A549 treated with DMSO at 1 μM for 4 hours (cell line): ENCODE data around the gene EEF1AKMT2. TPM values are rescaled to one million over a fixed set of nuclear protein-coding genes. Genes with fewer than 3 reads are reported as not detected.

ENCODE experiments used
- total RNA-seq: library from RNA; stranded (reverse); fragments of 200-300 nt; extraction: Qiagen RNA extraction; gene quantifications from 5 replicates; pipeline ENCODE4 v1.2.3, GENCODE V29; 2022; ENCODE audit warnings: low read depth

The EEF1AKMT2 gene
- total RNA-seq, result 16.2 to 19.5 TPM (median 18.3 TPM) in 5 replicates

GRCh38 chr10:124791547-124792348, at the start of gene EEF1AKMT2:
TSS of gene EEF1AKMT2 (minus strand) at chr10:124791887. CDS start at chr10:124791833, 54 bp downstream.

DNA sequence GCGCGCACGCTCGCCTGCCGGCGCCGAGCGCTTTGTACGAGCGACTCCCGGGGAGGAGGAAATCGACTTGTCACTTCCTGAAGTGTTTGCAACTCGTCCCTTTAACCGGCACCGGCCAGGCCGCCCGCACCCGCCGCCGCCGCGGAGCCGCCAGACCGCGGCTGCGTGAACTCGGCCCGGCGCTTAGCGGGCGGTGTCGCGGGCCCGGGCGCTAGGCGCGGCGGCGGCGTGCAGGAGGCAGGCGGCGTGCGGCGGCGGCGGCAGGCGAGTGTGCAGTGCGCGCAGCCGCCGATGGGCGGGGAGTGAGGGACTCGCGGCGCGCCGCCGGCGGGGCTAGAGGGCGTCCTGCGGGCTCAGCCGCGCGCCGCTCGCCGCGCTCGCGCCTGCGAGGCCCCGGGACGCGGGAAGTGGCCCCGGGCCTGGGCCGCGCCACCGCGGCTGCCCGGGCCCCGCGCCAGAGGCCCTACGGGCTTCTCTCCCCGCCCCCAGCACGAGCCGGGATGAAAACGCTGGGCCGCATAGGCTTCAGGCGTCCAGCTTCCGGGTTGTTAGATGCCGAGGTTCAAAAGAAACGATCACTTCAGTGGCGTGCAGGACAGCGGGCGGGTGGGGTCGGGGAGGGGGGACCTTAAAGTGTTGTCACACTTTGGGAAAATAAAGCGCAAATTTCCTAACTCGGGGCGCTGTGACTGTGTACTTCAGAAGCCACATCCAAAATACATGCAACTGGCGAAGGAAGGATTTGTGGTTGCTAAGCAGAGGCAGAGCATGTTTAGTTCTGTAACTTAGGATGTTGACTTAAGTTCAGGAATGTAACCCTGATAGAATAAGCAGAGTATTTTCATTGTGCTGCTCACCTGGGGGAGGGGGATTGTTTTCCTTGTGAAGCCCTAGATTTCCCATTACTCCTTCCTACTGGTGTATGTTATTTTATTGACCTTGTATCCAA, 47.3 kb downstream of the EEF1AKMT2 start, which contains the start of gene FAM53B:
TSS of gene FAM53B (minus strand) at position 277 of the 949 bp plus-strand sequence. CDS start 37,665 bp downstream, outside the sequence.

Other genes with a start within 250 kb of the EEF1AKMT2 start
- gene FAM53B, start 47.5 kb downstream of the EEF1AKMT2 start, total RNA-seq, result 11.1 to 14.6 TPM (median 13.1 TPM) in 5 replicates
- 14.1 to 17.4 TPM (median 15.7 TPM) in 5 replicates for gene ABRAXAS2, start 9.9 kb upstream of the EEF1AKMT2 start, total RNA-seq
- gene ZRANB1, start 150.2 kb upstream of the EEF1AKMT2 start, total RNA-seq, result 8.0 to 10.8 TPM (median 10.4 TPM) in 5 replicates